HG03025 (cell line): ENCODE measurements around the gene UPK2.
A peak's percentile ranks its signal among the peaks of the same experiment; 100 is the strongest.

Source experiments
- ATAC-seq: cut with Tn5 transposase; IDR thresholded peaks from one replicate; pipeline ENCODE4 v1.9.1; 2021; ENCODE audit warnings: mild to moderate bottlenecking, moderate library complexity; ENCODE audit not compliant: unreplicated experiment, low FRiP score

The UPK2 gene

GRCh38 chr11:118917481-118918127 is 38.5 kb upstream of the UPK2 start:
- ATAC-seq = no peak

GRCh38 chr11:118918128-118918685 is 37.9 kb upstream of the UPK2 start:
- no peak for ATAC-seq

- ATAC-seq = no peak
These were observed 37.3 kb upstream of the UPK2 start for GRCh38 chr11:118918686-118919280.

DNA sequence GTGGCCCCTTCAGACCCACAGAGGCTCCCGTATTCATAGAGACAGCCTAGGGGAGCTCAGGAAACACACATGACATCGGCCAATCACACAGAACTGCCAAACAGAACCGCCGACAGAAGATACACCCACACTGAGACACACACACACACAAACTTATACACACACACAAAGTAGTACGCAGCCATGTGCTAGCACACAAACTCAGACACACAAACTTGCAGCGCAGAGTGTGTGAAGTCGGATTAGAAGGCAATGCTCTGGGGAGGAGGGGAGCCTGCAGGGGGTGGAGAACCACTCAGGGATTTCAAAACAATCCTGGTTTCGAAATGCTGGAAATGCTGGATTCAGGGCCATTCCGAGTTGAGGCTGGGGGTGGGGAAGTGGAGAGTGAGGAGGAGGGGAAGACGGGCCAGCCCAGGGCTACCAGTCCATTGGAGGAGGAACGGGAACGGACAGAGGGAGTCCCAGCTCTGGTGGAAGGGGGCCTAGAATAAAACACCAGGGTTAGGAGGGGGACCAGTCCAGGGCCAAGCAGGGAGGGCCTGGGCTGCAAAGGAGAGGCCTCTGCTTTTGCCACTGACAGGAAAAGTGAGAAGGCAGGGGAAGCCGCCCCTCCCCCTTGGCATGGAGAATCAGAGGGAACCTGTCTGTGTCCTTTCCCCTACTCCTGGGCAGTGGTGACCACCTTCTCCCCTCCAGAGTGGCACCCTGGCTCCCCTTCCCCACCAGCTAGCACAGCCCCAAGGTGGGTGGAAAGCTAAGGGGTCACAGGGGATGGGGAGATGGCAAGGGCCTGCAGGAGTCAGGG is 34.8 kb upstream of the UPK2 start:
- no peak for ATAC-seq

GRCh38 chr11:118921929-118922744 is 34.0 kb upstream of the UPK2 start:
- ATAC-seq = no peak

GRCh38 chr11:118922745-118923627 is 33.1 kb upstream of the UPK2 start:
- no peak for ATAC-seq

DNA sequence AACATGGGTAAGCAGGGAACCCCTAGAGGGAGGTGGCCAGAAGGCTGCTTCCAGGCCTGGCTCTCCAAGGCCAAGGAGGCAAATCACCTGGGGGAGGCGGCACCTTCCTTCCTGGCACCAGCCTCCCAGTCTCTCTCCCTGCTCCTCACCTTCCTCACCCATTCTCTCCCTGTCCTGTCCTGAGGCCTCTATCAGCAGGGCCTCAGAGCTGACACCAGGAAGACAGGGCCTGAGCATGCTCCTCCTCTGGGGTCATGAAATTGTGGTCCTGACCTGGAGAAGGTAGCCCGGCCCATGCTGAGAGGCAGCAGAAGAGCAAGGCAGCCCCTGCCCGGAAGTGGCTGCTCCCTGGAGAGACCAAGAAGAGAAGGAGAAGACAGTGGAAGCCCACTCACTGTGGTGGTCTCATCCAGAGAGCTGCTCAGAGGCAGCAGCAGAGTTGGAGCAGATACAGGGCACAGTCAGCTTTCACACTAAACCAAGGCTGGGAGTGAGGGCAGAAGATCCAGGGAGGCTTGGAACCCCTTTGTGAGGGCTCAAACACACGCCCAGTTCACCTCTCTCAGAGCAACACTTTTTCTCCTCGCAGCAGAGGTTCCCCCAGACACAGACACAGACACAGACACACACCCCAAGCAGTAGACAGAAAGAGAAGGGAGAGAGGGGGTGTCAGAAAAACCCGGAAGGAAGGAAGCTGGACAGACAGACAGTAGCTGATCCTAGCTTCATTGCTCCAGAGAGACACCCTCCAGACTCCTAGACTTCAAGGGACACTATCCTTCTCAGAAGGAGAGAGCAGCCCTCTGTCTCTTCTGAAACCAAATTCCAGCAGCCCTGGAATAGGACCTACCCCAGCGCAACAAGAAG is 32.1 kb upstream of the UPK2 start:
- no peak for ATAC-seq

DNA sequence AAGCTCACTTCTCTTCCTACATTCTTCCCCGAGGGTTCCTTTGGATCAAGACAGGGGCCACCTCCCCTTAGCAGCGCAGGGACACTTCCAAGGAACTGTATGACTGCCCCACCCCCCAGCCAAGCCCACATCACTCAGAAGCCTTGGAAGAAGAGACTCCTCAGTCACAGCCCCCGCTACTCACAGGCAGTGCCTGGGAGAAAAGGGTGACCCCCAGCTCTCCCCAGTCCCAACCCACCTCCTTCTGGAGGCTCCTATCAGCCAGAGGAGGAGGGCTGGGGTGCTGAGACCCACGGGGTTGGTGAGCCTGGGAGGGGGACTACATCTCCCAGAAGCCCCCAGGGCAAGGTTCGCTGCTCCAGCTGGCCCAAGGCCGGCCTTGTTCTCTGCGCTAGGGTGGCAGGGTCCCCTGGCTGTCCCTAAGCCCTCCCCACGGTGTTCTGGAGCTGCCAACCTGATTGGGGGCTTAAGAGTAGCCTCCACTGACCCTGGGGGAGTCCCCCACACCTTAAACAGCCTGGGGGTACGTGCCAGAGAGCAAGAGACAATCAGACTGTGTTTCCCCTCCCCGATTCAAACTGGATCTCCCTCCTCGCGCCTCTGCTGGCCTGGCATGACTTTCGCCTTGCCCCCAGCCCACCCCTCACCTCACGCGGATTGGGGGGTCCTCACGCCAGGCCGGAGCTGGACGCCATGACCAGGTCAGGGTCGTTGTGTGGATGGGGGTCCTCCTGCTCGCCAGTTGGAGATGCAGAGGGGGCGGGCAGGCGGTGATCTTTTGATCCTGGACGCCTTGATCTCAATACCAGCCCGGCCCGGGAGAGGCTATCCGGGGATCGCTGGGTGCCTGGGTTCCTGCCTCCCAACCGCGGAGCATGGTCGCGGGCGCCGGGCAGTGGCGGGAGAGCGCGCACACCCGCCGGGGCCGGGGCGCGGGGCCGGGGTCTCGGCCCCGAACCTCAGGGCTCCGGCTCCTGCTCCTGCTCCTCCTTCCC is 31.2 kb upstream of the UPK2 start:
- no peak for ATAC-seq

DNA sequence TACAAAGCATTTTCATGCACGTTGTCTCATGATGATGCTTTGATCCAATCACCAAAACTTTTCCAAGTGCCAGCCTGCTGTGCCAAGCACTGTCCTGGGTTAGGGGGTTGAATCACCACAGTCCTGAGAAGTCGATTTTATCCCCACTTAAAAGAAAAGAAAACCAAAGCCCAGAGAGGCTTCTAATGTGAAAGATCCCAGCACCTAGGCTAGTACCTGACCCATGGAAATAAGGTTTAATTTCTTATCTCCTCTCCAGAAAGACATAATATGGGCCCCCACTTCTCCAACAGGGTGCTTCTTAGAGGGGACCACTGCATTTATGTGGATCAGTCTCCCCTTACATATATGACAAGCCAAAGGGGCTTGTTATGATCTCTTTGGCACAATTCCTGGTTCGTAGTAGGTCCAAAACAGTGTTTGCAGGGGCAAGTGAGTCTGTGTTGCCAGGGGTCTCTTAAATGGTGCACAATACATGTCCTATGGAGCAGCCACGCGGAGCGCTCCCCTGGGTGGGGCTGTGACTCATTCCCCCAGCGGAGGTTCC is 28.5 kb upstream of the UPK2 start:
- no peak for ATAC-seq

DNA sequence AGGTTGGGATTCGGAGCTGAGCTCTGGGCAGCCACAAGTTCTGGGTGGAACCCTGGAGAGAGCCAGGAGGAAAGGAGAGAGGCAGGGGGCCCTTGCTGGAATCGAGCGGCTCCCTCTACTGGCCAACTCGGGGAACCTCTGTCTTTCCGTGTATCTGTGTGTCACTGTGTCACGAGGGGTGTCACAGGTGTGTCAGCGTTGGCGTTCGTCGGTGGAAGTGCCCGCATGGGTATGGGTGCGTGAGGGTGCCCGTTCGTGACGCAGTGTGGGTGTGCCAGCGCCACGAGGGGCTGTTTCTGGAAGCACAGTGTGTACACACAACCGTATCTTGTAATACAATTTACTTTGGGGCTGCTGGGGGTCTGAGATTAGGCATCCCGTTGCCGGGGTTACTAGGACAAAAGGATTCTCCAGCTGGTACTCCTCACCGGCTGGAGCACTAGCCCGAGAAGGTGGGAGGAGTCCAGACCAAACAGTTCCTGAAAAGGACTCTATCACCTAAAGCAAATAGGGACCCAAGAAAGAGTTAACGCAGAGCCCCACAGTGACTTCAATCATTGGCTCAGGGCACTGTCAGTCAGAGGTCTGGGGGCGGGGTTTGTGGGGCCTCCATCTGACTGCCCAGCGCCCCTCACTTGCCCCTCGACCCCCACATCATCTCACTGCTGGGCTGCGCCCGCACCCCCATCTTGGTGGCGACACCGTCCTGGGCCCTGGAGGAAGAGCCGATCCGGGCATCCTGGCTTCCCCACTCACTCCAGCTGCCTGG is 27.8 kb upstream of the UPK2 start:
- peak; percentile 41 for ATAC-seq

GRCh38 chr11:118928870-118929500 is 27.1 kb upstream of the UPK2 start:
- peak; percentile 1 for ATAC-seq

DNA sequence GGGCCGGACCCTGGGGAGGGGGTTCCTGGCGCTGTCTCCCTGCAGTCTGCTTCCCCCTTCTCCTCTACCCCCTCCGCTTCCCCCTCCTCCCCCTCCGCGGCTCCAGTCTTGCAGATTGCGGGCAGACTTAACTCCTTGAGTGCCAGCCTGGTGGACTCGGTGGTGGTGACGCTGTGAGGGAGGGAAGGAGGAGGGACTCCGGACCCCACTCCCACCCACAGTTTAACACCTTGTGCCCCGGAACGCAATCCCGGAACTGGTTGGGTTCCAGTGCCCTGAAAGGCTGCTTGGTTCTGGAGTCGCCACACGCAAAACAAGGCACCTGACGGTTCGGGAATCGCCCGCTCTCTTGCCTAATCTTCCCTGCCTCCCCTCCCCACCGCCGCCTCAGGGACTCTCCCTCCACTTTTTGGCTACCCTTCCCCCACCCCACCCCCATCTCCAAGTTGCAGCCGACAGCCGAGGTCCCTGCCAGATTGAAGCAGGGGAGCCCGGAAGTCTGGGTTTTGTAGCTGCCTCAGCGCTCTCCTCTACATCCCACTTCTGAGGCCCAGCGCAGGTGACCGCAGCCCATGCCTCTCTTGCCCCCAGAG is 26.5 kb upstream of the UPK2 start:
- no peak for ATAC-seq

- no peak for ATAC-seq
These were observed 25.9 kb upstream of the UPK2 start for GRCh38 chr11:118930094-118930712.

- ATAC-seq = no peak
These were observed 24.5 kb upstream of the UPK2 start for GRCh38 chr11:118931571-118931970.

DNA sequence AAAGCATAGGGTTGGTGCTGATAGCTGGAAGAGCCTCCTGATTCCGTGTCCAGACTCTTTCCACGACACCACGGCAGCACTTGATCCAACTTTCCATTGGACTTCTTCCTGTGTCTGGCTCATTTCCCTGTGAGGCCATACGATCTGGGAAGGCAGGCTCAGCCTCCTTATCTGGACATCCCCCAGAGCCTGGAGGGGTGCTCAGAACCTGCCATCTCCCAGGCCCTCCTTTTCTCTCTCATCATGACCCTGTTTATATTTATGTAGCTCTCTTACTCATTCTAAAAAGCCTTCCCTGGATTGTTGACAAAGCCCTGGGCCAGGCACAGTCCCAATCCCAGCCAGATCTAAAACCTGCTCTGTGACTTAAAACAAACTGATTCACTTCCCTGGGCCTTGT is 22.6 kb upstream of the UPK2 start:
- ATAC-seq = no peak
